Gastrocnemius medialis (tissue), 4 donors: Measurements from ENCODE around the gene CACUL1.

ENCODE experiments used
- CTCF ChIP-seq, 5 experiments: fragments of 450-650 bp in 3 of 5; fragments of 200-600 bp in 2 of 5; sonication (generic) in 2 of 5; IDR thresholded peaks in 4 of 5; conservative IDR thresholded peaks in 1 of 5; 1 replicate in 4 of 5; 2 replicates in 1 of 5; pipeline ENCODE4 v1.5.1; 2016 to 2019; ENCODE audit warnings: antibody characterized with exemption in 5 of 5, mild to moderate bottlenecking in 3 of 5, moderate library complexity in 3 of 5
- POLR2A ChIP-seq, 2 donors: fragments of 450-650 bp; IDR thresholded peaks; one replicate each; pipeline ENCODE4 v1.6.1; 2017; ENCODE audit warnings: antibody characterized with exemption in 2 of 2, mild to moderate bottlenecking in 2 of 2, moderate library complexity in 2 of 2

GRCh38 chr10:118745056-118745455 lies 9.7 kb downstream of the CACUL1 start:
- no peak for TF ChIP-seq CTCF (IDR thresholded peaks at IDR 0.05 in 4 of 5, conservative IDR thresholded peaks at IDR 0.05 in 1 of 5)
- no peak for TF ChIP-seq POLR2A (IDR thresholded peaks at IDR 0.05)
